Memory B cell (primary cell): Measurements from ENCODE around the gene ZDHHC17.
"Not testable (repeated sequence)": the region's sequence is repeated elsewhere in the genome, so short reads cannot be mapped to it uniquely, and the experiment has no call there.

Experiments used
- ATAC-seq: fragments of 150-1000 bp; cut with Tn5 transposase; 2 replicates; pipeline ENCODE4 v1.10.0; 2021; ENCODE audit warnings: low read depth, mild to moderate bottlenecking, moderate library complexity
- DNase-seq, 2 donors: peaks; one replicate each; pipeline ENCODE4 v3.0.0; 2022; ENCODE audit warnings: low spot score in 2 of 2
- H3K27ac Mint-ChIP-seq: one replicate; pipeline ENCODE4 v1.8.0; 2022; ENCODE audit warnings: mild to moderate bottlenecking, moderate library complexity, mixed read lengths
- H3K27me3 Mint-ChIP-seq: one replicate; pipeline ENCODE4 v1.8.0; 2022; ENCODE audit warnings: mixed read lengths
- H3K36me3 Mint-ChIP-seq: one replicate; pipeline ENCODE4 v1.8.0; 2022; ENCODE audit warnings: mild to moderate bottlenecking, mixed read lengths
- H3K4me1 Mint-ChIP-seq: one replicate; pipeline ENCODE4 v1.8.0; 2022; ENCODE audit warnings: mixed read lengths
- H3K4me3 Mint-ChIP-seq: one replicate; pipeline ENCODE4 v1.8.0; 2022; ENCODE audit warnings: mild to moderate bottlenecking, moderate library complexity, mixed read lengths
- H3K9me3 Mint-ChIP-seq: one replicate; pipeline ENCODE4 v1.8.0; 2022; ENCODE audit warnings: mixed read lengths

The ZDHHC17 gene

DNA sequence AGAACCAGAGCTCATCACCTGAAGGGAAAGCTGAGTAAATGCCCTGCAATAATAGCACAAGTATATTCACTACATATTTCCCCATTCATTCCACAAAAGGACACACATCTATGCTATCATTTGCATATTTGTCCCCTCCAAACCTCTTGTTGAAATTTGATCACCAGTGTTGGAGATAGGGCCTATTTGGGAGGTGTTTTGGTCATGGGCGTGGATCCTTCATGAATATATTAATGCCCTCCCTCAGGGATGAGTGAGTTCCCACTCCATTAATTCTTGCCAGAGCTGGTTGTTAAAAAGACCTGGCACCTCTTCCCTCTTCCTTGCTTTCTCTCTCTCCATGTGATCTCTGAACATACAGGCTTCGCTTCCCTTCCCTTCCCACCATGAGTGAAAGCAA is 18.6 kb upstream of the ZDHHC17 start:
- H3K9me3 Mint-ChIP-seq, result no peaks in the 10 kb centered on the region
- no peak overlapping the region for H3K4me3 Mint-ChIP-seq
- DNase-seq (no peak), ATAC-seq (no peak)
- H3K36me3 Mint-ChIP-seq, result peaks cover 2% of the 10 kb centered on the region
- H3K27me3 Mint-ChIP-seq, result peaks cover 12% of the 10 kb centered on the region
- no peaks in the 10 kb centered on the region for H3K4me1 Mint-ChIP-seq
- no peak overlapping the region for H3K27ac Mint-ChIP-seq

- DNase-seq, result no peak
- peaks cover 14% of the 10 kb centered on the region for H3K27me3 Mint-ChIP-seq
- no peak overlapping the region for H3K27ac Mint-ChIP-seq
- no peak for ATAC-seq
- no peak overlapping the region for H3K4me3 Mint-ChIP-seq
- H3K4me1 Mint-ChIP-seq, result no peaks in the 10 kb centered on the region
- no peaks in the 10 kb centered on the region for H3K9me3 Mint-ChIP-seq
- peaks cover 2% of the 10 kb centered on the region for H3K36me3 Mint-ChIP-seq
These were observed 17.4 kb upstream of the ZDHHC17 start for GRCh38 chr12:76746516-76746915.

GRCh38 chr12:76747245-76747644 is 16.7 kb upstream of the ZDHHC17 start:
- no peak overlapping the region for H3K27ac Mint-ChIP-seq
- H3K4me3 Mint-ChIP-seq, result no peak overlapping the region
- H3K27me3 Mint-ChIP-seq, result peaks cover 12% of the 10 kb centered on the region
- no peak for DNase-seq
- ATAC-seq, result no peak
- no peaks in the 10 kb centered on the region for H3K4me1 Mint-ChIP-seq
- no peaks in the 10 kb centered on the region for H3K9me3 Mint-ChIP-seq
- H3K36me3 Mint-ChIP-seq, result peaks cover 2% of the 10 kb centered on the region

DNA sequence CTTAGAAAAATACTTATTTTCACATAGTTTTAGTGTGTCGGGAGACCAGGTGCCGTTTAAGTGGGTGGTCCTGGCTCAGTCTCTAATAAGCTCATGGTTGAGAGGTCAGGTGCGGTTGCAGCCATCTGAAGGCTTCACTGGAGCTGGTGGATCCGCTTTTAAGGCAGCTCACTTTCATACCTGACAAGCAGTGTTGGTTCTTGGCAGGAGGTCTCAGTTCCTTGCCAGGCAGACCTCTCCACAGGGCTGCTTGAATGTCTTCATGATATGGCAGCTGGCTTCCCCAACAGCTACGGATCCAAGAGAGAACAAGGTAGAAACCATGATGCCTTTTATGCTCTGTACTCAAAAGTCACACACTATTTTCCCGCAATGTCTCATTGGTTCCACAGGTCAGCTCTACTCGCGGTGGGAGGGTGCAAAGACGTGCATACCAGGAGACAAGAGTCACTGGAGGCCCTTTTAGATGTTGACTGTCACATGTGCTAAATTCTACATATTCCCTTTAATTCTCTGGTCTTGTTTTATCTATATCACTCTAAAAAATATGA is 8.0 kb upstream of the ZDHHC17 start:
- H3K9me3 Mint-ChIP-seq, result no peaks in the 10 kb centered on the region
- H3K27me3 Mint-ChIP-seq, result no peaks in the 10 kb centered on the region
- no peak overlapping the region for H3K27ac Mint-ChIP-seq
- H3K4me1 Mint-ChIP-seq, result no peaks in the 10 kb centered on the region
- no peak overlapping the region for H3K4me3 Mint-ChIP-seq
- no peak for ATAC-seq
- DNase-seq, result no peak
- no peaks in the 10 kb centered on the region for H3K36me3 Mint-ChIP-seq

DNA sequence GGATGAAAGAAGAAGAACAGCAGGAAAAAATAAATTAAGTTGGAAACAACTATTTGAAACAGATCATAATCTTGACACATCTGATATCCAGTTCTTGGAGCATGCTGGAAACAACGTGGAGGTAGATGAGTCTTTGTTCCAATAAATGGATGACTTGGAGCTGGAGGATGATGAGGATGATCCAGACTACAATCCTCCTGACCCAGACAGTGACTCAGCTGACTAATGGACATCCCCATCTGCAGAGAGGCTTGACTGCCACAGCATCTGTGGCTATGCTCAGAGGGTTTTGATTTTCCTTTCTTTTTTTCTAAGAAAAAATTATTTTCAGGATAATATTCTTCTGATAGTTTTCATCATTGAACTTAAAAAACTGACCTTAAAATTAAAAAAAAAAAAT is 6.2 kb upstream of the ZDHHC17 start:
- ATAC-seq (no peak), DNase-seq (no peak)
- Mint-ChIP-seq H3K9me3 (no peaks in the 10 kb centered on the region), H3K27me3 (no peaks in the 10 kb centered on the region), H3K27ac (no peak overlapping the region), H3K4me3 (no peak overlapping the region), H3K4me1 (no peaks in the 10 kb centered on the region), H3K36me3 (no peaks in the 10 kb centered on the region)

DNA sequence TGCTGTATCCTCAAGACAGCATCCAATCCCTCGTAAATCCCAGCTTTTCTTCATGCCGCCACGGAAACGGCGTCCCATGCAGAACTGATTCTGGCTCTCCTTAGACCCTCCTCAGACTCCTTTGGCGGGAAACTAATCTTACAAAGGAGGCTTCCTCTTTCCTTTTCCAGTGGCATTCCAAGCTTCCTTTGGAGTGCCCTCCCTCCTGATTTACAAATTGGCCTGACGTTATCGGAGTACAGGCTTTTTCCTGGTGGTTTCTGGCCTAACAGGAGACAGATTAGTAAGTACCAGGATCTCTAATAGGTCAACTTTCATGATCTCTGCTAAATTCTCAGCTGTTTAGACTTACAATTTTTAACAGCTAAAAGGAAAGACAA is 1.3 kb upstream of the ZDHHC17 start:
- no peak for DNase-seq
- H3K9me3 Mint-ChIP-seq, result no peaks in the 10 kb centered on the region
- ATAC-seq, result no peak
- peak overlapping the region; percentile 98 for H3K4me3 Mint-ChIP-seq
- no peaks in the 10 kb centered on the region for H3K27me3 Mint-ChIP-seq
- H3K4me1 Mint-ChIP-seq, result peaks cover 16% of the 10 kb centered on the region
- peaks cover 2% of the 10 kb centered on the region for H3K36me3 Mint-ChIP-seq
- peak overlapping the region; percentile 98 for H3K27ac Mint-ChIP-seq

DNA sequence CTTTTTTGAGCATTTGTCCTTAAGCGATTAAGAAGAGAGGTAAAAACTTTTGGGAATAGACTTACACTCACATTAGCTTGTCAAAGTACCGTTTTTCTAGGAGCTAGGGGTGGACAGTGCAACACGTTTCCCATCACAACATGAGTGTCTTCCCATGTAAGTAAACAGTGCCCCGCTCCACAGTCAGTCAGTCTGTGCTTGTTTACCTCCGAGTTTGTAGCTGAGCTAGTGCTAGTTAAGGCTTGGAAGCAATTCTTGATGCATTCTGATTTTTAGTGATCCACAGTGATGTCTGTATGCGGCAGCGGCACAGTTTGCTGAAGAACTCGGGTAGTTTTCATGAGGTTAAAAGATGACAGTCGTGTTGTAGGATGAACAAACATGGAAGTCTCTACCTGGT is 941 bp downstream of the ZDHHC17 start:
- no peaks in the 10 kb centered on the region for H3K27me3 Mint-ChIP-seq
- DNase-seq (no peak), ATAC-seq (no peak)
- H3K36me3 Mint-ChIP-seq, result peaks cover 2% of the 10 kb centered on the region
- H3K27ac Mint-ChIP-seq, result peak overlapping the region; percentile 98
- H3K4me3 Mint-ChIP-seq, result peak overlapping the region; percentile 98
- H3K9me3 Mint-ChIP-seq, result no peaks in the 10 kb centered on the region
- peaks cover 20% of the 10 kb centered on the region for H3K4me1 Mint-ChIP-seq

DNA sequence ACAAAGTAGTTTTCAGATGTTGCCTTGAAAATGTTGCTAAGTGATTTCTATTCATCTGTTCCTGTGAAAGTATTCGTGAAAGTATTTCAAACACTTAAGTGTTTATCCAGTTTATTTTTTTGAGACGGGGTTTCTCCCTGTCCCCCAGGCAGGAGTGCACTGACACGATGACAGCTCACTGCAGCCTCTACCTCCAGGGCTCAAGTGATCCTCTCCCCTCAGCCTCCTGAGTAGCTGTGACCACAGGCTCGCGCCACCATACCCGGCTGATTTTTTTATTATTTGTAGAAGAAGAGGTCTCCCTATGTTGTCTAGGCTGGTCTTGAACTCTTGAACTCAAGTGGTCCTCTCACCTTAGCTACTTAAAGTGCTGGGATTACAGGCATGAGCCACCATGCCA is 1.7 kb downstream of the ZDHHC17 start:
- H3K4me3 Mint-ChIP-seq, result peak overlapping the region; percentile 98
- H3K4me1 Mint-ChIP-seq, result peaks cover 22% of the 10 kb centered on the region
- peaks cover 2% of the 10 kb centered on the region for H3K36me3 Mint-ChIP-seq
- ATAC-seq (no peak), DNase-seq (no peak)
- H3K27me3 Mint-ChIP-seq, result no peaks in the 10 kb centered on the region
- H3K27ac Mint-ChIP-seq, result peak overlapping the region; percentile 98
- no peaks in the 10 kb centered on the region for H3K9me3 Mint-ChIP-seq

- Mint-ChIP-seq H3K4me1 (peaks cover 22% of the 10 kb centered on the region), H3K9me3 (no peaks in the 10 kb centered on the region), H3K27me3 (no peaks in the 10 kb centered on the region), H3K36me3 (peaks cover 2% of the 10 kb centered on the region), H3K4me3 (no peak overlapping the region), H3K27ac (no peak overlapping the region)
- DNase-seq (no peak), ATAC-seq (no peak)
These were observed 2.2 kb downstream of the ZDHHC17 start for GRCh38 chr12:76766161-76766560.

DNA sequence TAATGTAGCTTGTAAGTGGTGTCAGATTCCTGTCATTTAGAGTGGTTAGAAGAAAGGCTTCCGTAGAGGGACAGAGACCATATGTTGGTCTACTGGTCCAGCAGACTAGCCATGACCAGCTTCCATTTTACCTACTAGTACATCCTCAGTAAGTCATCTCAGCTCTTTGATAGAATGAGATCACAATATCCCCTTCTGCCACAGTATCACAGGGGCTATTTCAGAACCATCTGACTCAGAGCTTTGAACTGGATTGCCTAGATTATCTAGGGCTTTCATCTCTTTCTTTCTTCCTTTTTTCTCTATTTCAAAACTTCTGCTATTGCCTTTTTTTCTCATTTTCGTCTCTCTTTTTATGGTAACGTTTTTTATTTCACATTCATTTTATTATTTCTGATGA is 4.7 kb downstream of the ZDHHC17 start:
- DNase-seq (no peak), ATAC-seq (no peak)
- no peaks in the 10 kb centered on the region for H3K27me3 Mint-ChIP-seq
- H3K4me1 Mint-ChIP-seq, result peaks cover 25% of the 10 kb centered on the region
- H3K4me3 Mint-ChIP-seq, result no peak overlapping the region
- H3K9me3 Mint-ChIP-seq, result no peaks in the 10 kb centered on the region
- peaks cover 6% of the 10 kb centered on the region for H3K36me3 Mint-ChIP-seq
- H3K27ac Mint-ChIP-seq, result peak overlapping the region; percentile 2

DNA sequence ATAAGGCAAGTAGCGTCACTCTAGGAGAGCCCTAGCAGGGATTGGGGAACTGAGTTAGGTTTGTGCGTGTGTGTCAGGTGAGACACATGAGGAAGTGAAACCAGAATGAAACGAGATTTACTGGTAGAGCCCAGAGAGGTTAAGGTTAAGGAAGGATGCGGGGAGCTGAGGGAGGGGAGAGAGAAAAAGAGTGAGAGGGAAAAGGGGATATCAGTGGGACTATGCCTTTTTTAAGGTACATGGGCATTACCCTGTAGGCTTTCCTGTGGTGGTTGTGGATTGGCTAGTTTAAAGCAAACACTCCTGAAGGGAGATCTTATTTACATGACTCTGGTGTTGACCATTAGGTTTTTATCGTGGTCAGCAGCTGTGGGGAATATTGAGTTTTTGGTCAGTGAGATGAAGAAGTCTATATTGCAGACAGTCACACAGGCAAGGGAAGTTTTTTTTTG is 13.9 kb downstream of the ZDHHC17 start:
- H3K27ac Mint-ChIP-seq, result peak overlapping the region; percentile 84
- peaks cover 3% of the 10 kb centered on the region for H3K9me3 Mint-ChIP-seq
- peak overlapping the region; percentile 8 for H3K4me3 Mint-ChIP-seq
- ATAC-seq (peak; percentile 98), DNase-seq (peak; percentile 40 to 70)
- H3K27me3 Mint-ChIP-seq, result no peaks in the 10 kb centered on the region
- H3K4me1 Mint-ChIP-seq, result peaks cover 19% of the 10 kb centered on the region
- H3K36me3 Mint-ChIP-seq, result peaks cover 15% of the 10 kb centered on the region

DNA sequence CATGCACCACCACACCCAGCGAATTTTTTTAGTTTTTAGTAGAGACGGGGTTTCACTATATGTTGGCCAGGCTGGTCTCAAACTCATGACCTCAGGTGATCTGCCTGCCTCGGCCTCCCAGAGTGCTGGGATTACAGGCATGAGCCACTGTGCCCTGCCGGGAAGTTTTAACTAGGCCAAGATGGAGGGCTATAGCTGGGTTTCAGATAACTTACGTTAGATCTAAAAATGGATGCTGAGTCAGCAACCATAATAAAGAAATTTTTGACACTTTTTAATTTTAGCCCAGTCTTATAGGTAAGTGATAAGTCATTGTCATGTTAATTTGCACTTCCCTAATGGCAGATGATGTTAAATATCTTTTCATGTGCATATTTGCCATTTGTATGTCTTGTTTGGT is 14.4 kb downstream of the ZDHHC17 start:
- ATAC-seq (no peak), DNase-seq (no peak)
- H3K4me1 Mint-ChIP-seq, result peaks cover 21% of the 10 kb centered on the region
- no peak overlapping the region for H3K4me3 Mint-ChIP-seq
- peaks cover 5% of the 10 kb centered on the region for H3K9me3 Mint-ChIP-seq
- H3K27me3 Mint-ChIP-seq, result no peaks in the 10 kb centered on the region
- peaks cover 17% of the 10 kb centered on the region for H3K36me3 Mint-ChIP-seq
- H3K27ac Mint-ChIP-seq, result peak overlapping the region; percentile 84

GRCh38 chr12:76779310-76779709 is 15.4 kb downstream of the ZDHHC17 start:
- Mint-ChIP-seq H3K27ac (peak overlapping the region; percentile 84), H3K4me1 (peaks cover 25% of the 10 kb centered on the region), H3K36me3 (peaks cover 24% of the 10 kb centered on the region)
- not testable (repeated sequence) for H3K27me3 Mint-ChIP-seq, DNase-seq, ATAC-seq, H3K4me3 Mint-ChIP-seq, H3K9me3 Mint-ChIP-seq

DNA sequence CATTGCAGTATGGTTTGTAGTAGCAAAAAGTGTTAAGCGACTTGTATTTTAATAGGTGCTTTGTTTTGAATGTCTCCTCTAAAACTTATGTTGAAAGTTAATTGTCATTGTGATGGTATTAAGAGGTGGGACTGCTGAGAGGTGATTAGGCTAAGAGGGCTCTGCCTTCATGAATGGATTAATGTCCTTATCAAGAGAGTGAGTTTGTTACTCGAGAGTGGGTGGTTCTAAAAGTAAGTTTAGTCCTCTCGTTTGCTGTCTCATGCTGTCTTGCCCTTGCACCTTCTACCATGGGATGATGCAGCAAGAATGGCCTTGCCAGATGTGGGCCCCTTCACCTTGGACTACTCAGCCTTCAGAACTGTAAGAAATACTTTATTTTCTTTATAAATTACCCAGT is 17.4 kb downstream of the ZDHHC17 start:
- no peak for ATAC-seq
- no peak overlapping the region for H3K4me3 Mint-ChIP-seq
- no peaks in the 10 kb centered on the region for H3K27me3 Mint-ChIP-seq
- H3K27ac Mint-ChIP-seq, result no peak overlapping the region
- peaks cover 28% of the 10 kb centered on the region for H3K36me3 Mint-ChIP-seq
- no peak for DNase-seq
- H3K9me3 Mint-ChIP-seq, result peaks cover 5% of the 10 kb centered on the region
- H3K4me1 Mint-ChIP-seq, result peaks cover 31% of the 10 kb centered on the region

GRCh38 chr12:76782526-76782925 is 18.6 kb downstream of the ZDHHC17 start:
- ATAC-seq (no peak), DNase-seq (no peak)
- Mint-ChIP-seq H3K27me3 (no peaks in the 10 kb centered on the region), H3K27ac (peak overlapping the region; percentile 52), H3K4me3 (no peak overlapping the region), H3K9me3 (peaks cover 6% of the 10 kb centered on the region), H3K36me3 (peaks cover 31% of the 10 kb centered on the region), H3K4me1 (peaks cover 31% of the 10 kb centered on the region)
